RWPE1 (cell line): ENCODE results near the gene ZSCAN5C.
"Not testable (repeated sequence)": the region's sequence is repeated elsewhere in the genome, so short reads cannot be mapped to it uniquely, and the experiment has no call there.

Source experiments
- CTCF ChIA-PET: fragments of 350-600 bp; sonication (Branson Sonifier 250); formaldehyde crosslinking; extraction: SDS; loops from one replicate; lab custom pipeline; 2021; lab: Yijun Ruan, JAX
- POLR2A ChIA-PET: fragments of 400-600 bp; formaldehyde crosslinking; extraction: SDS; loops from one replicate; lab custom pipeline; 2020; ENCODE audit warnings: antibody characterized with exemption; ENCODE audit not compliant: low non-redundant PET; lab: Yijun Ruan, JAX
- DNase-seq: peaks from one replicate; pipeline ENCODE4 v3.0.0; 2012; ENCODE audit warnings: low spot score
- H3K27ac ChIP-seq: fragments of 450-650 bp; 2 replicates; pipeline ENCODE4 v1.5.1; 2017
- CTCF ChIP-seq: fragments of 450-650 bp; conservative IDR thresholded peaks from 2 replicates; pipeline ENCODE4 v1.5.1; 2017; ENCODE audit warnings: low read depth, mild to moderate bottlenecking

ZSCAN5C gene

GRCh38 chr19:56222901-56223300 lies 20.8 kb downstream of the ZSCAN5C start:
- no peak for DNase-seq
- no peak overlapping the region for H3K27ac ChIP-seq
- POLR2A ChIA-PET, result no interaction called here
- no peak for TF ChIP-seq CTCF
- CTCF ChIA-PET, result no interaction called here

- ChIA-PET POLR2A (no interaction called here), CTCF (interaction anchor here (0.6 kb wide), 1 partner anchor 574 kb away, joined by 5 read pairs; no protein-coding TSS in a partner anchor)
- no peak for DNase-seq
- TF ChIP-seq CTCF, result no peak
- no peak overlapping the region for H3K27ac ChIP-seq
Measured at GRCh38 chr19:56223481-56223880, 21.4 kb downstream of the ZSCAN5C start.

GRCh38 chr19:56245121-56245740 lies 43.2 kb downstream of the ZSCAN5C start:
- ChIA-PET POLR2A (no interaction called here), CTCF (no interaction called here)
- TF ChIP-seq CTCF, result no peak
- no peak overlapping the region for H3K27ac ChIP-seq
- no peak for DNase-seq

- POLR2A ChIA-PET, H3K27ac ChIP-seq, DNase-seq, CTCF ChIA-PET: not testable (repeated sequence)
Measured at GRCh38 chr19:56245764-56246163, 43.7 kb downstream of the ZSCAN5C start.

GRCh38 chr19:56248736-56249338 lies 46.8 kb downstream of the ZSCAN5C start:
- CTCF ChIA-PET, DNase-seq, POLR2A ChIA-PET: not testable (repeated sequence)

GRCh38 chr19:56252699-56253422 lies 50.8 kb downstream of the ZSCAN5C start:
- CTCF ChIA-PET, result interaction anchor here (0.5 to 3.5 kb wide), 20 partner anchors 8 to 1698 kb away, joined by 3 to 36 read pairs (median 3); partner anchors contain the start of genes ZSCAN5A and ZSCAN5B
- peak; percentile 76 for TF ChIP-seq CTCF

More at GRCh38 chr19:56248736-56249338, 46.8 kb downstream of the ZSCAN5C start:
- H3K27ac ChIP-seq, result not testable (repeated sequence)

GRCh38 chr19:56253737-56254136 lies 51.7 kb downstream of the ZSCAN5C start:
- ChIA-PET CTCF (interaction anchor here (0.6 to 3.5 kb wide), 10 partner anchors 12 to 392 kb away, joined by 3 to 36 read pairs (median 8); partner anchors contain the start of gene ZSCAN5A), POLR2A (no interaction called here)
- H3K27ac ChIP-seq, result no peak overlapping the region
- peak; percentile 29; the same call in 1 of the 2 replicates for TF ChIP-seq CTCF
- DNase-seq, result peak; percentile 51

More at GRCh38 chr19:56252699-56253422, 50.8 kb downstream of the ZSCAN5C start:
- POLR2A ChIA-PET, result no interaction called here
- H3K27ac ChIP-seq, result no peak overlapping the region
- peak; percentile 50 for DNase-seq
